IPS DF 6.9 (cell line): ENCODE data around the gene PRSS56.

Experiments used
- DNase-seq: peaks from one replicate; pipeline ENCODE4 v3.0.0-alpha.2; 2013; ENCODE audit warnings: low read depth, low spot score
- H3K27ac ChIP-seq: one replicate; pipeline ENCODE4 v1.5.1; 2013; ENCODE audit warnings: low read length, control low read depth
- H3K27me3 ChIP-seq: 2 replicates; pipeline ENCODE4 v1.6.1; 2013; ENCODE audit warnings: mild to moderate bottlenecking, low read length; ENCODE audit not compliant: control insufficient read depth, insufficient read depth
- H3K36me3 ChIP-seq: 2 replicates; pipeline ENCODE4 v1.6.1; 2013; ENCODE audit warnings: low read length; ENCODE audit not compliant: control insufficient read depth, insufficient read depth
- H3K4me1 ChIP-seq: 2 replicates; pipeline ENCODE4 v1.6.1; 2013; ENCODE audit warnings: low read length; ENCODE audit not compliant: control insufficient read depth, insufficient read depth
- H3K4me3 ChIP-seq: 2 replicates; pipeline ENCODE4 v1.5.1; 2013; ENCODE audit warnings: mild to moderate bottlenecking, low read length
- H3K9me3 ChIP-seq: 2 replicates; pipeline ENCODE4 v1.6.1; 2013; ENCODE audit warnings: low read length, inconsistent platforms; ENCODE audit not compliant: control insufficient read depth, insufficient read depth
- WGBS: extraction: QIAGEN DNeasy Blood & Tissue Kit; methylation state at CpG from one replicate; pipeline ENCODE4 v1.1.7; 2013; ENCODE audit warnings: mixed read lengths, missing lambda C conversion rate; ENCODE audit not compliant: insufficient read length, insufficient coverage; 5-methylcytosine and 5-hydroxymethylcytosine counted together

Gene PRSS56

DNA sequence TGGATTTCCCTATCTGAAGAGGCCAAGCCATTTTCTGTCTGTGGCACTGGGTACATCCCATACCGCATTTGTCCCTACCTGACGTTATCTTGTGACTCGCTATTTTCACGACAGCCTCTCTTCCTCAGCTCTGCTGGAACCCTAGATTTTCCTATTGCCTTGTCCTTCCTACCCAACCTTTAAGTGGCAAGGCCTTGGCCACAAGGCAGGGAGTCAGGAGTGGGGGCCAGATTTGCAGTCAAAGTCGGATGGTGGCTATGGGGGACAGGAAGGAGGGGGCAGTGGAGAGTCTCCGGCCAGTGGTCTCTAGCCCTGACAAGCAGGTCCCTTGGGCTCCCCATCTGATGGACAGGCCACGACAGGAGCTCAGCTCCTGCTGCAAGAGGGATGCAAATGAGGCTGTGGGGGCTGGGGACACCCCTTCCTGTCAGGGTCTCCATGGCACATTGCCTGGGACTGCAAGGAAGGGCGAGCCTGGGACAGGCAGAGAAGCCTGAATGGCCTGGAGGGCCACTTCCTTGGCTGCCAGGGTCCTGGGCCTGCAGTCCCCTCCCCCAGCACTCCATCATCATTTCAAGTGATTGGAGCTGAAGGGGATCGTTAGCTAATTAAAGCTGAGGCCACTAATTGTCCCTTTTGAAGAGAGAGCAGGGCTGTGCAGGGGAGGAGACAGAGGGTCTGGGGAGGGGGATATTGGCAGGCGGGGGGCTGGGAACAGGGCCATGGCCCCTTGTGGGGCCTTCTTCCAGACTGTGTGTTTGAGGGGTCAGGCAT lies 26.3 kb upstream of the PRSS56 start:
- Histone ChIP-seq H3K27ac (no peak overlapping the region), H3K9me3 (no peaks in the 10 kb centered on the region), H3K4me3 (no peak overlapping the region), H3K27me3 (no peaks in the 10 kb centered on the region), H3K4me1 (peaks cover 11% of the 10 kb centered on the region), H3K36me3 (no peaks in the 10 kb centered on the region)
- no peak for DNase-seq
- no CpG with 5 or more reads among the region's 10 CpGs for WGBS

DNA sequence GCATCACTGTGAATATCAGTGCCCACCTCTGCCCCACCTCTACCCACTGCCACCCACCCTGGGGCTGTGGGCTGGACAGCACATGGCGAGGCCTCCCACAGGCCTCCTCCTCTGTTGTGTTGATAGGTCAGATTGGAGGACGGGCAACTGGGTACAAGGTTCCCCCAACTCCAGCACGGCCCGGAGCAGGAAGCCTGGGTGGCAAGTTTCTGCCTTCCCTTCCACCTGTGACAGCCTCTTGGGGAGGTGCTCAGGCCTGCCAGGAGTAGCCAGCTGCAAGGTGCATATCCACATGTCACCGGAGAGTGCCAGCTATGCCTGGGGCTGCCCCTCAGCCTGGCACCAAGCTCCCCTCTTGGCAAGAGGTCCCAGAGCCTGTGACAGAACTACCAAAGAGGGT lies 25.6 kb upstream of the PRSS56 start:
- Histone ChIP-seq H3K27ac (no peak overlapping the region), H3K4me1 (peaks cover 9% of the 10 kb centered on the region), H3K9me3 (no peaks in the 10 kb centered on the region), H3K27me3 (no peaks in the 10 kb centered on the region), H3K4me3 (no peak overlapping the region), H3K36me3 (no peaks in the 10 kb centered on the region)
- WGBS = no CpG with 5 or more reads among the region's 5 CpGs
- DNase-seq = no peak

DNA sequence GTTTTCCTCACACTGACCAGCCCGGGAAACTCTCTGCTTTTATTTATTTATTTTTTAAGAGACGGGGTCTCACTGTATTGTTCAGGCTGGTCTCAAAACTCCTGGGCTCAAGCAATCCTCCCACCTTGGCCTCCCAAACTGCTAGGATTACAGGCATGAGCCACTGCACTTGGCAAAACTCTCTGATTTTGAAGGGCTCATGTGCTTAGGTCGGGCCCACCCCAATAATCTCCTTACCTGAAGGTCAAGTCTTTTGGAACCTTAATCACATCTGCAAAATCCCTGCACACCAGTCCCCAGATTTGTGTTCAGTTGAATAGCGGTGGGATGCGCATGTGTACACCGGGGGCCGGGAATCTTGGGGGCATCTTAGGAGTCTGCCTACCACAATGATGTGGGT lies 24.9 kb upstream of the PRSS56 start:
- Histone ChIP-seq H3K27ac (no peak overlapping the region), H3K27me3 (no peaks in the 10 kb centered on the region), H3K9me3 (no peaks in the 10 kb centered on the region), H3K36me3 (no peaks in the 10 kb centered on the region), H3K4me1 (peaks cover 7% of the 10 kb centered on the region; the same call in 1 of the 2 replicates), H3K4me3 (no peak overlapping the region)
- no CpG with 5 or more reads among the region's 7 CpGs for WGBS
- no peak for DNase-seq

DNA sequence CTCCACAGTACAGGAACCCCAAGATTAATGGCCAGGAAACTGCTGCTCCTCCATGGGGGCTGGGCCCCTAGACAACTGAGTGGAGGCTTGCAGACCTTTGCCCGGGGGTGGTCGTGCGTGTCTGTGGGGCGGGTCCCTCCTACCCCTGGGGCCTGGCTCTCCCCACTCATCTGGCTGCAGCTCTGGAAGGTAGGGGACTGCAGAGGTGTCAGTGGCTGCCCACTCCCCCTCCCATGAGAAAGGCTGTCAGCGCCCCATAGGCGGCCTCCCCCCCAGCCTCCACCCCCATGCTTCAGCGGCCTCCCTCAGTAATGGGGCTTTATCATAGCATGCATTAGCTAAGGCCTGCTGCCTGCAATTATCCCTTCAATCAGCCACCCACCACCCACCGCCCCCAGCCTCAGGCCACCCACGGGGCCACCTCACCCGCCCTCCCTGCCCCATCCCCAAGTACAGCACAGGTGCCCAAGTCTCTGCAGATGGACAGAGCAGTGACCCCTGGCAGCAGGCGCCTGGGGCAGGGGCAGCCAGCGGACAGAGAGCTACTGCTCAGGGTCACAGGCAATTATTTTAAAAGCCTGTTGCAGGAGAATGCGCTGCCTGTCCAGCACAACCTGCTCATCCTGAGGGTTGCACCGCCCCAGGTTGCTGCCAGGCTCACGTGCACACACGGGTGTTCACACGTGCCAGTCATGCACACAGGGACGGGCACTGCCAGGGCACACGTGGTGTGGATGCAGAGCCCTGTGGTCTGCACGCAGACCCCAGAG lies 23.5 kb upstream of the PRSS56 start:
- DNase-seq = no peak
- H3K9me3 ChIP-seq = no peaks in the 10 kb centered on the region
- no peaks in the 10 kb centered on the region for H3K36me3 ChIP-seq
- WGBS = no CpG with 5 or more reads among the region's 20 CpGs
- H3K27me3 ChIP-seq = no peaks in the 10 kb centered on the region
- peaks cover 5% of the 10 kb centered on the region; the same call in 1 of the 2 replicates for H3K4me1 ChIP-seq
- H3K27ac ChIP-seq = no peak overlapping the region
- H3K4me3 ChIP-seq = no peak overlapping the region

DNA sequence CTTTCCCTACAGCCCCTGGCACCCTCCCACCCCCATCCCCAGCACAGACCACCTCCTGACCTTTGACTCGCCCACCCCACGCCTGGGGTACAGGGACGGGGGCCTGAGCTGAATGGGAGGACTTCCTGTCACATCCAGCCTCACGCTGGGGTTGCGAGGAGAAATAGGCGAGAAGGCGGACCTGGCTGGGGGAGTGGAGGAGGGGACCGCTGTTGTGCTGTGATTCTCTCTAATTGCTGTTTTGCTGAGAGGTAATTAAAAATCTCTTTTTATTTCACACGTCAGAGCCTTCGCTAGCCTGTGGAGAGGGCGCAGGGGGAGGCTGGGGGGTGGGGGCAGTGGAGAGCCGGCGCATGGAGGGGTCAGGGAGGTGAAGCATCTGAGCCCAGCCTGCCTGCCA lies 22.8 kb upstream of the PRSS56 start:
- H3K9me3 ChIP-seq = no peaks in the 10 kb centered on the region
- no peaks in the 10 kb centered on the region for H3K36me3 ChIP-seq
- peaks cover 5% of the 10 kb centered on the region for H3K4me1 ChIP-seq
- no peak overlapping the region for H3K4me3 ChIP-seq
- no CpG with 5 or more reads among the region's 13 CpGs for WGBS
- H3K27ac ChIP-seq = no peak overlapping the region
- no peaks in the 10 kb centered on the region for H3K27me3 ChIP-seq
- DNase-seq = no peak

DNA sequence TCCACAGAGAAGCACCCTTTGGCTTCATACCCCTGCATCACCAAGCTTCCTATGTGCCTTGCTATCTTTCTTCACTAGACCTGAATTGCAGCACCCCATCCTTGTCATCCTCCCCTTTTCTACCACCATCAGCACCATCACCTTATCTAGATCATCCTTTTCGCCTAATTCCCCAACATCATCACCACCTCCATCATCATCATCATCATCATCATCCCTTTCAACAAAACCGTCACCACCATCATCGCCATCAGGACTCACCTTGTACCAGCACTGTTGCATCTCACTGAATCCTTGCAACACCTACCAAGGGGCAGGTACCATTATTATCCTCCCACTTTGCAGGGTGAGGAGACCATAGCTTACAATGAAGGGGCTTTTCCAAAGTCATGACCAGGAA lies 21.7 kb upstream of the PRSS56 start:
- peaks cover 8% of the 10 kb centered on the region for H3K4me1 ChIP-seq
- no peaks in the 10 kb centered on the region for H3K36me3 ChIP-seq
- WGBS = 100% methylated on average over 3 of the region's 3 CpGs
- H3K27ac ChIP-seq = no peak overlapping the region
- no peaks in the 10 kb centered on the region for H3K9me3 ChIP-seq
- H3K27me3 ChIP-seq = peaks cover under 1% of the 10 kb centered on the region; the same call in 1 of the 2 replicates
- no peak for DNase-seq
- no peak overlapping the region for H3K4me3 ChIP-seq

DNA sequence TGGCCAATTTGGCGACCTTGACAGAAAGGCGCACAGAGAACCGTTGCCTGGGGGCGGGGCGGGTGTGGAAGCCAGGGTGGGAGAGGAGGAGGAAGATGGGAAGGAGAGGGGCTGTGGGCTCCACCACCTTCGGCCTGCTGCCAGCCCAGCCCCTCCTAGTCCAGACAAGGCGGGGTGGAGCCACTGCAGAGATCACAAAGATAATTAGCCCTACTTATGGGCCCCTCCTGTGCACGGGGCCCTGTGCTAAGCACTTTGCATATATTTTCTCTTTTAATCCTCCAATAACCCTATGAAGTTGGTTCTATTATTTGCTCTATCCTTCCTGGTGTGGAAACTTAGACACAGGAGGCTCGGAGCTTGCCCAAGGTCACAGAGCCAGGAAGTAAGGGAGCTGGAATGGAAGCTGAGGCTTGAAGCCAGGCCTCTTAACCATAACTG lies 18.8 kb upstream of the PRSS56 start:
- Histone ChIP-seq H3K36me3 (no peaks in the 10 kb centered on the region), H3K27me3 (peaks cover 17% of the 10 kb centered on the region), H3K9me3 (no peaks in the 10 kb centered on the region), H3K27ac (no peak overlapping the region), H3K4me1 (peaks cover 6% of the 10 kb centered on the region), H3K4me3 (no peak overlapping the region)
- WGBS = no CpG with 5 or more reads among the region's 9 CpGs
- DNase-seq = no peak

DNA sequence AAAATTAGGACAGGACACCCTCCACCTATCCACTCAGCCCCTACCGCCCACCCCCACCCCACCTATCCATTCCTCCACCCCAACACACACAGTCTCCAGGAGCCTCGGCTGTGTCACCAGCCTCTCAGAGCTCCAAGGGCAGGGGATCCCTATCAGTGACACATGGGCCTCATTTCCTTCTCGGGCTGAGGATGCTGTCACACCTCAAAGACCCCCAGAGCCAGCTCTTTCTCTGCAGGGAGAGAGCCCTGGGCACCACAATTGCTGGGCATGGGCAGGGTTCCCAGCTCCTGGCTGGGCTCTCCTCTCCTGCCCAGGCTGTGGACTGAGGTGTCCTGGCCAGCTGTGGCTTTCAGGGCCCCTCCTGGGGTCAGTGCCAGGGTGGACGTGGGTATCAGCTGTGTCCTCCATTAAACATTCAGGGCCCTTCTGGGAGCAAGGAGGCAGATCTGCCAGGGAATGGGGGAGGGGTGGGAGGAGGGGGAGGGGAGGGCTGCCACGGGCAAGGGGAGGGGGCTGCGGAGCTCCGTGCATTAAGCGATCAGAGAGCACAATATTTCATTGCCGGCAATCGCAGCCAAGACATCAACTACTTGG lies 18.3 kb upstream of the PRSS56 start:
- H3K4me3 ChIP-seq = no peak overlapping the region
- peaks cover 17% of the 10 kb centered on the region for H3K27me3 ChIP-seq
- H3K27ac ChIP-seq = no peak overlapping the region
- WGBS = no CpG with 5 or more reads among the region's 10 CpGs
- H3K36me3 ChIP-seq = no peaks in the 10 kb centered on the region
- H3K9me3 ChIP-seq = no peaks in the 10 kb centered on the region
- H3K4me1 ChIP-seq = peaks cover 5% of the 10 kb centered on the region
- DNase-seq = no peak

DNA sequence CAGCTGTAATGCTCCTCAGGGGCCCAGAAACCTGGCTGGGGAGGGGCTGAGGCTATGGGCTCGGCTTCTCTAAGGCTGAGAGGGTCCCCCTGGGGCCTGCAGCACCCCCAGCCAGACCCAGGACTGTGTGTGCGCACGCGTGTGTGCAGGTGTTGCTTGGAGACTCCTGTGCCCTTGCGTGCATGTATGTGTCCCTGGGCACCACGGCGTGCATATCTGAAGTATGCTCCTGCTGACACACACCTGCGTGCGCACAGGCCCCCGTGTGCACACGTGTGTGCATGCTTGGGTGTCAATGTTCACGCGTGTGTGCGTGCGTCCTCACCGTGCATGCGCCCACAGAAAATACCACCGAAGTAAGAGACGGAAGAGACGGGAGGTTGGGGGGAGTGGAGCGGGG lies 17.7 kb upstream of the PRSS56 start:
- WGBS = no CpG with 5 or more reads among the region's 21 CpGs
- no peak for DNase-seq
- Histone ChIP-seq H3K27me3 (peaks cover 17% of the 10 kb centered on the region), H3K36me3 (no peaks in the 10 kb centered on the region), H3K4me1 (peaks cover 4% of the 10 kb centered on the region), H3K9me3 (no peaks in the 10 kb centered on the region), H3K27ac (no peak overlapping the region), H3K4me3 (peak overlapping the region; percentile 73; the same call in 1 of the 2 replicates)

DNA sequence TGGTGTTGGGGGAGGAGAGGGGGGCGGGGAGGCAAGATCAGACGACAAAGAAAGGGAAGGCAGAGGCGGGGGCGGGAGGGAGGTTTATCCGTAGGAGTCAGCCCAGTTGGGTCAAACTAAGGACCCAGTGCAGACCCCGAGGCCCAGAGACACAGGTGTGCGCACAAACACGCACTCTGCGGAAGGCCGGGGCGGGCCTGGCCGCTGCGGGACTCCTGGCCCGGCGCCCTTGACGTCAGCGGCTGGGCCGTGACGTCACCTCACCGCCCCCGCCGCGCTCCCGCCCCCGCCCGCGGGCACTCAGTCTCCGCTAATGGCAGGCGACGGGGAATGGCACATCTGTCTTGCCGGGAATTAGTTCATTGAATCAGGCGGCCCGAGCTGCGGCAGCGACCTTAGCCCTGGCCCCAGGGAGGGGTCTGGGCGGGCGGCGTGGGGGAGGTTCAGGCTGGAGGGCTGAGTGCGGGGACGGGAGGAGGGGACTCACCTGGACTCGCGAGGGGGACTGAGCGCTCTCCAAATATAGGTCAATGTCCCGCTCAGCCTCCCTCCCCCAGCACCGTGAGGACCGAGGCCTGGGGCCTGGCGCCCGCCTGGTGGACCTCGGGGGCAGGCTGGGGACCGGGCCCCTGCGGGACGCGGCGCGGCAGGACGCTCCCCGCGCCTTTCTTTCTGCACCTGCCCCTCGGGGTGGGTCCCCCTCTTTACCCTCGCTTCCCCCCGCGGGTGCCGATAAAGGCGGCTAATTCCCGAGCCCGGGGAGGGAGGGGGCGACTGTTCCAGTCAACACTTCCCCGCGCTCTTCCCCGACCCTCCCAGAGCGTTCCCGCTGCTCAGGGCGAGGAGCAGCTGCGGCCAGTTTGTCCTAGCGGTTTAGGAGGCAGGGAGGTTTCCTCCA lies 17.0 kb upstream of the PRSS56 start:
- DNase-seq = no peak
- no CpG with 5 or more reads among the region's 75 CpGs for WGBS

More for the DNA sequence above, 17.0 kb upstream of the PRSS56 start:
- Histone ChIP-seq H3K27me3 (peaks cover 17% of the 10 kb centered on the region), H3K9me3 (no peaks in the 10 kb centered on the region), H3K27ac (no peak overlapping the region), H3K36me3 (no peaks in the 10 kb centered on the region), H3K4me3 (peak overlapping the region; percentile 73), H3K4me1 (peaks cover 4% of the 10 kb centered on the region)
